HG02642 (cell line): ENCODE data around the gene GRB14.
"Not testable (repeated sequence)": the region's sequence is repeated elsewhere in the genome, so short reads cannot be mapped to it uniquely, and the experiment has no call there.

Experiments
- ATAC-seq: cut with Tn5 transposase; IDR thresholded peaks from one replicate; pipeline ENCODE4 v1.9.1; 2021; ENCODE audit warnings: mild to moderate bottlenecking; ENCODE audit not compliant: unreplicated experiment, poor library complexity

The GRB14 gene

GRCh38 chr2:164560902-164561301 lies 60.4 kb downstream of the GRB14 start:
- ATAC-seq = no peak

- no peak for ATAC-seq
These were observed 61.0 kb downstream of the GRB14 start for GRCh38 chr2:164560181-164560792.

GRCh38 chr2:164558450-164558849 lies 62.8 kb downstream of the GRB14 start:
- no peak for ATAC-seq

- ATAC-seq = no peak
These were observed 66.8 kb downstream of the GRB14 start for GRCh38 chr2:164554487-164554886.

- no peak for ATAC-seq
These were observed 69.8 kb downstream of the GRB14 start for GRCh38 chr2:164551519-164551918.

- ATAC-seq = not testable (repeated sequence)
These were observed 71.6 kb downstream of the GRB14 start for GRCh38 chr2:164549705-164550104.

GRCh38 chr2:164545484-164545883 lies 75.8 kb downstream of the GRB14 start:
- no peak for ATAC-seq

- ATAC-seq = no peak
These were observed 78.7 kb downstream of the GRB14 start for GRCh38 chr2:164542581-164543021.

GRCh38 chr2:164538240-164538866 lies 82.9 kb downstream of the GRB14 start:
- no peak for ATAC-seq

- no peak for ATAC-seq
These were observed 85.8 kb downstream of the GRB14 start for GRCh38 chr2:164535280-164536025.

- ATAC-seq = no peak
These were observed 90.8 kb downstream of the GRB14 start for GRCh38 chr2:164530464-164530863.

- no peak for ATAC-seq
These were observed 97.6 kb downstream of the GRB14 start for GRCh38 chr2:164523726-164524125.

- no peak for ATAC-seq
These were observed 98.3 kb downstream of the GRB14 start for GRCh38 chr2:164523009-164523408.

GRCh38 chr2:164522561-164522981 lies 98.7 kb downstream of the GRB14 start:
- ATAC-seq = no peak

- no peak for ATAC-seq
These were observed 105.5 kb downstream of the GRB14 start for GRCh38 chr2:164515734-164516133.

- no peak for ATAC-seq
These were observed 106.3 kb downstream of the GRB14 start for GRCh38 chr2:164515030-164515429.

- no peak for ATAC-seq
These were observed 106.8 kb downstream of the GRB14 start for GRCh38 chr2:164514491-164514890.

- no peak for ATAC-seq
These were observed 108.4 kb downstream of the GRB14 start for GRCh38 chr2:164512871-164513270.

- no peak for ATAC-seq
These were observed 109.5 kb downstream of the GRB14 start for GRCh38 chr2:164511738-164512137.

GRCh38 chr2:164510895-164511294 lies 110.4 kb downstream of the GRB14 start:
- ATAC-seq = no peak

GRCh38 chr2:164509137-164509877 lies 112.0 kb downstream of the GRB14 start:
- no peak for ATAC-seq
